ENCODE data around the gene MYO5B.

MYO5B gene

DNA sequence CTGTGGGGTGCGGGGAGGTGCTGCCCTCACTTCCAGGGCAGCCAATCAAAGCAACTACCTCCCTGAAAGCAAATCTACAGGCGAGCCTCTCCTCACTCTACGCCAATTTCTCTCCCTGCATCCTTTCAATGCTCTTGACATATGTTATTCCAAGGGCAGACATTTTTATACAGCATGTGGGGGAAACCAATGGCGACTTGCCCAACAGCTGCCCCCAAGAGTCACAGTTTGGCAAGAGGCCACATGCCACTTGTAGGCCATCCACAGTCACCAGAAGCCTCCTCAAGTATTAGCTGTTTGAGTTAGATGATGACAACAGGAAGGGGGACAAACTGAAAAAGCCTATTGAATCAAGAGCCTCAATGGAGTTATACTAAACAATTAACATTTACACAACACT, 114.6 kb downstream of the MYO5B start:
- no peaks in the 10 kb centered on the region for H3K27me3 ChIP-seq (ENCODE audit: low read depth, low read length)
- H3K4me3 ChIP-seq (ENCODE audit: low read depth in 1 of 2, low read length in 2 of 2) = no peak overlapping the region
- no peak overlapping the region for H3K27ac ChIP-seq (ENCODE audit: low read length)
- no peaks in the 10 kb centered on the region for H3K4me1 ChIP-seq (ENCODE audit: control insufficient read depth in 1 of 2, insufficient read depth in 2 of 2, low read length in 2 of 2)
- no peaks in the 10 kb centered on the region for H3K36me3 ChIP-seq (ENCODE audit: control insufficient read depth in 1 of 2, insufficient read depth in 2 of 2, low read length in 2 of 2)
- no peaks in the 10 kb centered on the region for H3K9me3 ChIP-seq (ENCODE audit: control insufficient read depth in 1 of 2, low read length in 2 of 2)

DNA sequence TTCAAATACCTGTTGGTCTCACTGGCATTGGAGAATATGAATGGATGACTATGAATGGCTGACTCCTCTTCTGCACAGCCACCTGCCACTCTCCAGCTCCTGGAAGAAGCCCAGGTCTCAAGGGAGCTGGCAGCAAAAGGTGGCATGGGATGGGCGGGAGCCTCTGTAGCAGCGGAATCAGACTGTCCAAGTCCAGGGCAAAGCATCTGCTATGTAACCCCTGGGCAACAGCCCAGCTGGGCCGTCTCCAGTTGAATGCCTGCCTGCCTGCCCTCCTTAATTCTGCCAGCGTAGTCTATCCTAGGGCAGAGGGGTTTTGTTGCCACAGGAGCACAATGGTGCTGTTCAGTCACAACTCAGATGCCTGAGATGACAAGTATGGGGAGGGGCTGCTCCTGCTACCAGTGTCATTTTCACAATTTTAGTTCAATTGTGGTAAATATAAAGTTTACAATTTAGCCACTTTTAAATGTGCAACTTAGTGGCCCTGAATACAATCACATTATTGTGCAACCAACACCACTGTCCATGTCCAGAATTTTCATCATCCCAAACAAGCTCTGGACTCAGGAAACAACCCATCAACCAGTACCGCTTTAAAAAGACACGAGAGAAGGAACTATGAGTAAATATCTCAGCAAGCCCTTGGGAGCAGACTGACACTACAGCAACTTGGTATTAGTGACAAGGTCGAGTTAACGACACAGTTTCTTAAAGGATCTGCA, 115.2 kb downstream of the MYO5B start:
- Histone ChIP-seq H3K27me3 (ENCODE audit: low read depth, low read length) (no peaks in the 10 kb centered on the region), H3K4me3 (ENCODE audit: low read depth in 1 of 2, low read length in 2 of 2) (no peak overlapping the region), H3K4me1 (ENCODE audit: control insufficient read depth in 1 of 2, insufficient read depth in 2 of 2, low read length in 2 of 2) (no peaks in the 10 kb centered on the region), H3K27ac (ENCODE audit: low read length) (no peak overlapping the region), H3K9me3 (ENCODE audit: control insufficient read depth in 1 of 2, low read length in 2 of 2) (no peaks in the 10 kb centered on the region), H3K36me3 (ENCODE audit: control insufficient read depth in 1 of 2, insufficient read depth in 2 of 2, low read length in 2 of 2) (no peaks in the 10 kb centered on the region)

DNA sequence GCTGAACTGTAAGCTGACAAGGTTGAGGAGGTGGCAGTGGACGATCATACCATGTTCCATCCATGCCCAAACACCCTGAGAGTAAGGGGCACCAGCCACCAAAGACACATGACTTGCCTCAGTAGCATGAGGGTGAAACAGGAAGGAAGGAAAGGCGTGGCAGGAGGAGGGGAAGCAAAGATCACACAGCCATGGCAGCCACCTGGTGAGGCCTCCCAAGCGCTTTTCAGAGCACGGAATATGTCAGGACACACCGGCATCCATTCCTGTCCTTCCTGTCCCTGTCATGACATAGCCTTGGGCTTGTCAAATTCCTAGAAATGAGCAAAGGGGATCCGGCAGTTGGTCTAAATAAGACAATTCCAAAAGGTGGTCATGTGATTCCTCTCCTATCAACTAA, 118.7 kb downstream of the MYO5B start:
- no peak overlapping the region for H3K4me3 ChIP-seq (ENCODE audit: low read depth in 1 of 2, low read length in 2 of 2)
- no peak overlapping the region for H3K27ac ChIP-seq (ENCODE audit: low read length)
- H3K9me3 ChIP-seq (ENCODE audit: control insufficient read depth in 1 of 2, low read length in 2 of 2) = no peaks in the 10 kb centered on the region
- no peaks in the 10 kb centered on the region for H3K4me1 ChIP-seq (ENCODE audit: control insufficient read depth in 1 of 2, insufficient read depth in 2 of 2, low read length in 2 of 2)
- no peaks in the 10 kb centered on the region for H3K27me3 ChIP-seq (ENCODE audit: low read depth, low read length)
- H3K36me3 ChIP-seq (ENCODE audit: control insufficient read depth in 1 of 2, insufficient read depth in 2 of 2, low read length in 2 of 2) = no peaks in the 10 kb centered on the region

DNA sequence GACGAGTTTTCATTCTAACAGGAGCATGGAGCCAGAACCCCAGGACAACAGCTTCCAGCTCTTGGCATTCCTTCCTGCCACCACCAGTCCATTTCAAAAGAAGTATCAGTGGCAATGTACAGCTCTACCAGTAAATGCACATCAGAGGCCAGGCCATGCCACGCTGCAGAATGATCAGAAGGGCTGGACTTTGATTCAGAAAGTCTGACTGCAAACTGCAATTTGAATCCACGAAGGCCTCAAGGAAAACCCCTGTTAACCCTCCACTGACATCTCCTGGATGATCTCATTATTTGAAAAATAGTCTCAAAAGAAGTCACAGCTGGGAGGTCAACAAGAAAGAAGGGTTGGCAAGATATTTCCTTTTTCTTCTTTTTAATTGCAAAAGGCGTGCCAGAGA, 119.2 kb downstream of the MYO5B start:
- Histone ChIP-seq H3K9me3 (ENCODE audit: control insufficient read depth in 1 of 2, low read length in 2 of 2) (no peaks in the 10 kb centered on the region), H3K4me1 (ENCODE audit: control insufficient read depth in 1 of 2, insufficient read depth in 2 of 2, low read length in 2 of 2) (no peaks in the 10 kb centered on the region), H3K36me3 (ENCODE audit: control insufficient read depth in 1 of 2, insufficient read depth in 2 of 2, low read length in 2 of 2) (no peaks in the 10 kb centered on the region), H3K27ac (ENCODE audit: low read length) (no peak overlapping the region), H3K4me3 (ENCODE audit: low read depth in 1 of 2, low read length in 2 of 2) (no peak overlapping the region), H3K27me3 (ENCODE audit: low read depth, low read length) (no peaks in the 10 kb centered on the region)

DNA sequence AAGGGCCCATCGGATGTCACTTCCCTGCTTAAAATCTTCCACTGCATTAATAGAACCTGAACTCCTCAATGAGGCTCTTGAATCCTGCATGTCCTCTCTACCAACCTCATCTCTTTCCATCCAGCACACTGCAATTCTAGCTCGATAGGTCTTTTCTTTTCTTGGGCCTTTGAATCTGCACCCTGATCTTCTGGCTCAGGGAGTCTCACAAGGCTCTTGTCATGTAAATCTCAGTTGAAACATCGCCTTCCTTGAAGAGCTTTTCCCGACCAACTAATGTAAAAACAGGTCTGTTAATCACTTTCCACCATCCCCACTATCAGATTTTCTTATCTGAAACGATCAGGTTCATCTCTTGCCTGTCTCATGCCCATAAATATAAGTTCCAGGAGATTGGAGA, 120.5 kb downstream of the MYO5B start:
- no peak overlapping the region for H3K27ac ChIP-seq (ENCODE audit: low read length)
- no peak overlapping the region for H3K4me3 ChIP-seq (ENCODE audit: low read depth in 1 of 2, low read length in 2 of 2)
- H3K27me3 ChIP-seq (ENCODE audit: low read depth, low read length) = no peaks in the 10 kb centered on the region
- no peaks in the 10 kb centered on the region for H3K9me3 ChIP-seq (ENCODE audit: control insufficient read depth in 1 of 2, low read length in 2 of 2)
- H3K36me3 ChIP-seq (ENCODE audit: control insufficient read depth in 1 of 2, insufficient read depth in 2 of 2, low read length in 2 of 2) = no peaks in the 10 kb centered on the region
- no peaks in the 10 kb centered on the region for H3K4me1 ChIP-seq (ENCODE audit: control insufficient read depth in 1 of 2, insufficient read depth in 2 of 2, low read length in 2 of 2)

DNA sequence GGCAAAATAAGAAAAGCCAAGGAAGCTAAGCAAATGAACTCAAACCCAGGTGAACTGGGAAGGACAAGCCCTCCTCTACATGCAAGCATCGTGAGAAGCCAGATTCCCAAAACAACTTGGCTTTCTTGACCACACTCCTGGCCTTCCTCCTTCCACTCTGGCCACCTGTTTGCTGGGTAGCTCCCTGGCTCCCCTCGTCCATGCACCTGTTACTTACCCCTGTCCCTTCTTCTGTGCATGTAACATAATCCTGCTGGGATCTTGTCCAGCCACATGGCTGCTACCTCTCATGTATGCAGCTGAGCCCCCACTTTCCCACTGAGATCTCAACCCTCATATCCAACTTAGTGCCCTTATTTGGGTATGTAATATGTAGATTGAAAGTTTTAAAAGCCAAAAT, 121.6 kb downstream of the MYO5B start:
- H3K36me3 ChIP-seq (ENCODE audit: control insufficient read depth in 1 of 2, insufficient read depth in 2 of 2, low read length in 2 of 2) = no peaks in the 10 kb centered on the region
- no peaks in the 10 kb centered on the region for H3K4me1 ChIP-seq (ENCODE audit: control insufficient read depth in 1 of 2, insufficient read depth in 2 of 2, low read length in 2 of 2)
- no peak overlapping the region for H3K4me3 ChIP-seq (ENCODE audit: low read depth in 1 of 2, low read length in 2 of 2)
- H3K27me3 ChIP-seq (ENCODE audit: low read depth, low read length) = no peaks in the 10 kb centered on the region
- no peaks in the 10 kb centered on the region for H3K9me3 ChIP-seq (ENCODE audit: control insufficient read depth in 1 of 2, low read length in 2 of 2)
- H3K27ac ChIP-seq (ENCODE audit: low read length) = no peak overlapping the region

DNA sequence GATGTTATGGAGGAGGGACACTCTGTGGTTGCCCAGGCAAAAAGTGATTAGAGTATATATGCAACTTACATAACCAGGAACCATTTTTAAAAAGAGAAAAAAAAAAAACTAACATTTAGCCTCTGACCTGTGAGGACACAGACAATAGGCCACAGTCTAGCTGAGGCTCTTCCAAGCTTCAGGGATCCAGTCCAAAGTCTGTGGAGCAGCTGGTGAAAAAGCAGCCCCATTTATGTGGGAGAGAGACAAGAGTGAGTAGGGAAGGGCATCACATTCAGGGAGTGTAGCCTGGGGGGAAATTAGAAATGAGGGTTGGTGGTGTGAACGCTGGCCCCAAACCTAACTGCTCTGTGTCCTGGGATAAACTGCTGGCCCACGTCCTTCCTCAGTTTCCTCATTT, 122.8 kb downstream of the MYO5B start:
- Histone ChIP-seq H3K27me3 (ENCODE audit: low read depth, low read length) (no peaks in the 10 kb centered on the region), H3K4me1 (ENCODE audit: control insufficient read depth in 1 of 2, insufficient read depth in 2 of 2, low read length in 2 of 2) (no peaks in the 10 kb centered on the region), H3K4me3 (ENCODE audit: low read depth in 1 of 2, low read length in 2 of 2) (no peak overlapping the region), H3K36me3 (ENCODE audit: control insufficient read depth in 1 of 2, insufficient read depth in 2 of 2, low read length in 2 of 2) (no peaks in the 10 kb centered on the region), H3K27ac (ENCODE audit: low read length) (no peak overlapping the region), H3K9me3 (ENCODE audit: control insufficient read depth in 1 of 2, low read length in 2 of 2) (no peaks in the 10 kb centered on the region)

DNA sequence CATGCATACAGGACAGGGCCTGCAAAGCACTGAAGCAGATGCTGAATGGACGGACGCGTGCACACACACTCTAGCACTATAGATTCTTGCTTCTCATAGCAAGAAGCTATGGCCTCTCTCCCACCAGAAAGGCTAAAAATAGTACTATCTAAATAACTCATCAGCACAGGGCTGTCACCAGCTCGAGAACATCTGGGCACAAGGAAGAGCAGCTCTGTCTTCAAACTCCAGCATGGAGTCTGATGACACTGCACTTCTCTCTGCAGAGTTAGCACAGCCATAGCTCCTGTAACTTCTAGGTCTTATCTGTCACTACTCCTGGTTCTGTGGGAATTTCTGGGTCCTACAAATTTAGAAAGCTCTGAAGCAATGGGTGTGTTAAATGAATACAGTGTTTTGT, 123.5 kb downstream of the MYO5B start:
- H3K27me3 ChIP-seq (ENCODE audit: low read depth, low read length) = no peaks in the 10 kb centered on the region
- H3K4me1 ChIP-seq (ENCODE audit: control insufficient read depth in 1 of 2, insufficient read depth in 2 of 2, low read length in 2 of 2) = no peaks in the 10 kb centered on the region
- H3K4me3 ChIP-seq (ENCODE audit: low read depth in 1 of 2, low read length in 2 of 2) = no peak overlapping the region
- H3K36me3 ChIP-seq (ENCODE audit: control insufficient read depth in 1 of 2, insufficient read depth in 2 of 2, low read length in 2 of 2) = no peaks in the 10 kb centered on the region
- H3K9me3 ChIP-seq (ENCODE audit: control insufficient read depth in 1 of 2, low read length in 2 of 2) = no peaks in the 10 kb centered on the region
- no peak overlapping the region for H3K27ac ChIP-seq (ENCODE audit: low read length)

DNA sequence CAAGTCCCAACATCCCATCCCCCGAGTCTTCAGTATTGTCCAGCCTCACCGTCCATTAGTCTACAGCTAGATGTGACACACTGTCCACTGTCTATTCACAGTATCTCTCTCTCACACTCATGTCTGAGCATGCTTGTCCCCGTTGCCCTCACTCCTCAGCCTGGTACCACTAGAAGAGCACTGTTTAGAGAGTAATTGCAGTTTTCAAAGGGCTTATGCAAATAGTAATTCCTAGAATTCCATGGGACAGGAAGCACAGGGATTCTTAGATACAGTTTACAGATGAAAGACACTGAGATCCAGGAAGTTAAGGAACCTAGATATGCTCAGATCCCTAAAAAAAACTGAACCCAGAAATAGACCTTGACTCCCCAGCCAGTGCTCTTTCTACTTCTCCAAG, 125.5 kb downstream of the MYO5B start:
- H3K4me1 ChIP-seq (ENCODE audit: control insufficient read depth in 1 of 2, insufficient read depth in 2 of 2, low read length in 2 of 2) = no peaks in the 10 kb centered on the region
- H3K9me3 ChIP-seq (ENCODE audit: control insufficient read depth in 1 of 2, low read length in 2 of 2) = no peaks in the 10 kb centered on the region
- H3K27ac ChIP-seq (ENCODE audit: low read length) = no peak overlapping the region
- H3K36me3 ChIP-seq (ENCODE audit: control insufficient read depth in 1 of 2, insufficient read depth in 2 of 2, low read length in 2 of 2) = no peaks in the 10 kb centered on the region
- H3K4me3 ChIP-seq (ENCODE audit: low read depth in 1 of 2, low read length in 2 of 2) = no peak overlapping the region
- H3K27me3 ChIP-seq (ENCODE audit: low read depth, low read length) = no peaks in the 10 kb centered on the region

DNA sequence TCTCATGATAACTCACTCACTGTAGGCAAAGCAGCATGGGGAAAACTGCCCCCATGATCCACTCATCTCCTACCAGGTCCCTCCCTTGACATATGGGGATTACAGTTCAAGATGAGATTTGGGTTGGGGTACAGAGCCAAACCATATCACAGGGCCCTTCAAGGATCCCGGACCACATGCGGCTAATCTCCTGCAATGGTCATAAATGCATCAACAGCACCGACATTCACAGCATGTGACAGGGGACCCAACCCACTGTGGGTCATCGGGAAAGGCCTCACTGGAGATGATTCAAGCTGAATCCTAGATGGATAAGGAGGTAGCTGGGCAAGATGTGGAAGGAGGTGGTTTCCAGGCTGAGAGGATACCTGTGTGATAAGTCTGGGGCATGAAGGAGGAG, 129.4 kb downstream of the MYO5B start:
- no peak overlapping the region for H3K27ac ChIP-seq (ENCODE audit: low read length)
- H3K4me1 ChIP-seq (ENCODE audit: control insufficient read depth in 1 of 2, insufficient read depth in 2 of 2, low read length in 2 of 2) = no peaks in the 10 kb centered on the region
- H3K36me3 ChIP-seq (ENCODE audit: control insufficient read depth in 1 of 2, insufficient read depth in 2 of 2, low read length in 2 of 2) = no peaks in the 10 kb centered on the region
- H3K27me3 ChIP-seq (ENCODE audit: low read depth, low read length) = no peaks in the 10 kb centered on the region
- H3K9me3 ChIP-seq (ENCODE audit: control insufficient read depth in 1 of 2, low read length in 2 of 2) = no peaks in the 10 kb centered on the region
- H3K4me3 ChIP-seq (ENCODE audit: low read depth in 1 of 2, low read length in 2 of 2) = no peak overlapping the region

DNA sequence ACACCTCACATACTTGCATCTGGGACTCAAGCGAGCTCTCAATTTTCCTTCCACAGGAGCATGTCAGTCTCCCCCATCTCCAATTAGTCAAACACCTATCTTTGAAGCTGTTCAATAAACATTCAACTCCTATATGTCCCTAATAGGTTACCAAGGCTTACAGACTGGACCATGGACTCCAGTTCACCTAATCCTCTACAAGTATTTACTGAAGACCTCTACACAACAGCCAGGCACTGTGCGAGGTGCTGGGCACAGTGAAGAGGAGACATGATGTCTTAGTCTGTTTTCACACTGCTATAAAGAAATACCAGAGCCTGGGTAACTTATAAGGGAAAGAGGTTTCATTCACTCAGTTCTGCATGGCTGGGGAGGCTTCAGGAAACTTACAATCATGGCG, 129.9 kb downstream of the MYO5B start:
- Histone ChIP-seq H3K27me3 (ENCODE audit: low read depth, low read length) (no peaks in the 10 kb centered on the region), H3K9me3 (ENCODE audit: control insufficient read depth in 1 of 2, low read length in 2 of 2) (no peaks in the 10 kb centered on the region), H3K27ac (ENCODE audit: low read length) (no peak overlapping the region), H3K36me3 (ENCODE audit: control insufficient read depth in 1 of 2, insufficient read depth in 2 of 2, low read length in 2 of 2) (no peaks in the 10 kb centered on the region), H3K4me1 (ENCODE audit: control insufficient read depth in 1 of 2, insufficient read depth in 2 of 2, low read length in 2 of 2) (no peaks in the 10 kb centered on the region), H3K4me3 (ENCODE audit: low read depth in 1 of 2, low read length in 2 of 2) (no peak overlapping the region)

DNA sequence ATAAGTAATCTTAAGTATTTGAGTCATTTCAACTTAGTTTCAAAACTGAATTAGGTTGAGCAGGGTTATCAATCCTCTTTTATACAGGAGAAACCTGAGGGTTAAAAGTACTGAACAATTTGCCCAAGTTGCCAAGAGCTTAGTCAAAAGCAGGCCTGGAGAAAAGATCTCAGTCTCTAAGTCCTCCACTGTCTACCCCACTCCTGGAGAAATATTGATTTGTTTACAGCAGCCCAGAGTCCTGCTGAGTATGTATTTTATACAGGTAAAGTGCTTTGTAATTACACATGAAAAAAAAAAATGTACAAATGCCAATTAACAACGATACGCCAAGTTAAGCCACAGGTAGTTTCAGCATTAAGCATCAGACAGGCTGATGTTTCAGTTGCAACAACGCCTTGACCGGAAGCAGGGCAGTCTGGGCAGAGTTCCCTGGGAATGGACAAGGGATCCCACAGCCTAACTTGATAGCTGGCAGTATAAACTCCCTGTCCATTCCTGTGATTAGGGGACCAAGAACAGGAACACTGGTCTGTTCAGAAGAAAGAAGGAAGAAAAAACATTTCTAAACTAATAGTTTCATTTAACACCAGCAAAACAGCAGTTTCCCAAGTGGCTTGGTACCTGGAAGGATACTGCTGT, 132.9 kb downstream of the MYO5B start:
- Histone ChIP-seq H3K9me3 (ENCODE audit: control insufficient read depth in 1 of 2, low read length in 2 of 2) (no peaks in the 10 kb centered on the region), H3K4me3 (ENCODE audit: low read depth in 1 of 2, low read length in 2 of 2) (no peak overlapping the region), H3K27ac (ENCODE audit: low read length) (no peak overlapping the region), H3K27me3 (ENCODE audit: low read depth, low read length) (no peaks in the 10 kb centered on the region), H3K36me3 (ENCODE audit: control insufficient read depth in 1 of 2, insufficient read depth in 2 of 2, low read length in 2 of 2) (no peaks in the 10 kb centered on the region), H3K4me1 (ENCODE audit: control insufficient read depth in 1 of 2, insufficient read depth in 2 of 2, low read length in 2 of 2) (no peaks in the 10 kb centered on the region)

All from muscle layer of duodenum (tissue), 2 donors.